Measurements from ENCODE around the gene MTUS2.

MTUS2 gene

GRCh38 chr13:29024783-29025182 is 204.6 kb downstream of the MTUS2 start:
- no peak for TF ChIP-seq CTCF (IDR thresholded peaks at IDR 0.05; ENCODE audit: borderline replicate concordance, insufficient read depth, low read depth, low read length)
- no peak overlapping the region for H3K4me3 ChIP-seq (ENCODE audit: low read depth, low read length)

- no peak overlapping the region for H3K4me3 ChIP-seq (ENCODE audit: low read depth, low read length)
- TF ChIP-seq CTCF (IDR thresholded peaks at IDR 0.05; ENCODE audit: borderline replicate concordance, insufficient read depth, low read depth, low read length) = no peak
Observed at GRCh38 chr13:29028868-29029267, 208.7 kb downstream of the MTUS2 start.

- no peak overlapping the region for H3K4me3 ChIP-seq (ENCODE audit: low read depth, low read length)
- no peak for TF ChIP-seq CTCF (IDR thresholded peaks at IDR 0.05; ENCODE audit: borderline replicate concordance, insufficient read depth, low read depth, low read length)
Observed at GRCh38 chr13:29038700-29039099, 218.6 kb downstream of the MTUS2 start.

GRCh38 chr13:29039212-29039611 is 219.1 kb downstream of the MTUS2 start:
- no peak overlapping the region for H3K4me3 ChIP-seq (ENCODE audit: low read depth, low read length)
- TF ChIP-seq CTCF (IDR thresholded peaks at IDR 0.05; ENCODE audit: borderline replicate concordance, insufficient read depth, low read depth, low read length) = no peak

- TF ChIP-seq CTCF (IDR thresholded peaks at IDR 0.05; ENCODE audit: borderline replicate concordance, insufficient read depth, low read depth, low read length) = no peak
- no peak overlapping the region for H3K4me3 ChIP-seq (ENCODE audit: low read depth, low read length)
Observed at GRCh38 chr13:29046588-29046987, 226.4 kb downstream of the MTUS2 start.

GRCh38 chr13:29049524-29049923 is 229.4 kb downstream of the MTUS2 start:
- no peak for TF ChIP-seq CTCF (IDR thresholded peaks at IDR 0.05; ENCODE audit: borderline replicate concordance, insufficient read depth, low read depth, low read length)
- H3K4me3 ChIP-seq (ENCODE audit: low read depth, low read length) = no peak overlapping the region

GRCh38 chr13:29050719-29051118 is 230.6 kb downstream of the MTUS2 start:
- no peak overlapping the region for H3K4me3 ChIP-seq (ENCODE audit: low read depth, low read length)
- TF ChIP-seq CTCF (IDR thresholded peaks at IDR 0.05; ENCODE audit: borderline replicate concordance, insufficient read depth, low read depth, low read length) = no peak
